ENCODE results near the gene RAN.
A peak's percentile ranks its signal among the peaks of the same experiment; 100 is the strongest.
"Not testable (repeated sequence)": the region's sequence is repeated elsewhere in the genome, so short reads cannot be mapped to it uniquely, and the experiment has no call there.

Gene RAN

GRCh38 chr12:130871286-130872178 lies at the start of gene RAN:
Gene RAN (plus strand): TSS chr12:130872066. CDS start chr12:130872594, 528 bp downstream.
- peak; percentile 83 to 92 for DNase-seq

GRCh38 chr12:130825771-130826150 lies 46.1 kb upstream of the RAN start:
- DNase-seq, result no peak

GRCh38 chr12:130826151-130826801 lies 45.6 kb upstream of the RAN start:
- DNase-seq, result peak; percentile 39 to 45

- no peak for DNase-seq
Observed at GRCh38 chr12:130827432-130827831, 44.4 kb upstream of the RAN start.

- DNase-seq, result no peak
Observed at GRCh38 chr12:130828895-130829294, 43.0 kb upstream of the RAN start.

GRCh38 chr12:130829391-130830245 lies 42.2 kb upstream of the RAN start:
- DNase-seq, result no peak

- no peak for DNase-seq
Observed at GRCh38 chr12:130830246-130830551, 41.7 kb upstream of the RAN start.

- no peak for DNase-seq
Observed at GRCh38 chr12:130831246-130831645, 40.6 kb upstream of the RAN start.

- DNase-seq, result no peak
Observed at GRCh38 chr12:130831876-130832405, 39.9 kb upstream of the RAN start.

GRCh38 chr12:130832561-130833209 lies 39.2 kb upstream of the RAN start:
- peak in 1 of 2 experiments; percentile 46 for DNase-seq

- DNase-seq, result no peak
Observed at GRCh38 chr12:130835011-130835410, 36.9 kb upstream of the RAN start.

GRCh38 chr12:130835436-130835835 lies 36.4 kb upstream of the RAN start:
- no peak for DNase-seq

GRCh38 chr12:130838284-130838950 lies 33.4 kb upstream of the RAN start:
- DNase-seq, result peak in 1 of 2 experiments; percentile 24

- DNase-seq, result peak; percentile 88 to 92
Observed at GRCh38 chr12:130838951-130839769, 32.7 kb upstream of the RAN start, which contains the start of gene STX2. Gene STX2 (minus strand): TSS chr12:130839250. CDS start chr12:130839099, 151 bp downstream.

- DNase-seq, result peak in 1 of 2 experiments; percentile 30
Observed at GRCh38 chr12:130839770-130840404, 32.0 kb upstream of the RAN start.

- DNase-seq, result no peak
Observed at GRCh38 chr12:130846369-130846768, 25.5 kb upstream of the RAN start.

GRCh38 chr12:130847112-130847511 lies 24.8 kb upstream of the RAN start:
- no peak for DNase-seq

- DNase-seq, result not testable (repeated sequence)
Observed at GRCh38 chr12:130848105-130848504, 23.8 kb upstream of the RAN start.

GRCh38 chr12:130848785-130849305 lies 23.0 kb upstream of the RAN start:
- not testable (repeated sequence) for DNase-seq

All from SHP77 (cell line).